OCI-LY7 (cell line): ENCODE results near the gene HRAS. TPM values are rescaled to one million over a fixed set of nuclear protein-coding genes. Genes with fewer than 3 reads are reported as not detected.
A peak's percentile ranks its signal among the peaks of the same experiment; 100 is the strongest.

Experiments
- BruUV-seq: library from RNA; stranded (reverse); fragments of 400-500 nt; replicated peaks from 2 replicates; lab custom pipeline; 2021; lab: Mats Ljungman, UMichigan
- CTCF ChIA-PET: fragments of 300-600 bp; sonication (Branson Sonifier 250); formaldehyde crosslinking; loops from one replicate; lab custom pipeline; 2022; ENCODE audit warnings: antibody characterized with exemption; ENCODE audit not compliant: unreplicated experiment; lab: Charles Lee
- POLR2A ChIA-PET: fragments of 300-600 bp; sonication (Branson Sonifier 250); formaldehyde crosslinking; loops from one replicate; lab custom pipeline; 2022; ENCODE audit warnings: antibody characterized with exemption; lab: Charles Lee
- DNase-seq: peaks from one replicate; pipeline ENCODE4 v3.0.0-alpha.2; 2015; ENCODE audit warnings: low spot score
- H2AFZ ChIP-seq: fragments of 200-600 bp; sonication (generic), shearing (Covaris generic); 2 replicates; pipeline ENCODE4 v1.6.1; 2014; ENCODE audit warnings: mild to moderate bottlenecking, antibody characterized with exemption, low read length, moderate library complexity
- H3K27ac ChIP-seq: fragments of 200-600 bp; sonication (generic); 2 replicates; pipeline ENCODE4 v1.5.1; 2014; ENCODE audit warnings: mixed run types, low read depth, mild to moderate bottlenecking, moderate library complexity, low read length, inconsistent platforms; ENCODE audit not compliant: poor library complexity, severe bottlenecking
- H3K36me3 ChIP-seq: fragments of 200-600 bp; sonication (generic); 2 replicates; pipeline ENCODE4 v1.6.1; 2014; ENCODE audit warnings: mild to moderate bottlenecking, antibody characterized with exemption, low read length, moderate library complexity, mixed read lengths; ENCODE audit not compliant: insufficient read depth
- H3K4me1 ChIP-seq: fragments of 200-600 bp; sonication (generic); 2 replicates; pipeline ENCODE4 v1.5.1; 2014; ENCODE audit warnings: mild to moderate bottlenecking, low read length; ENCODE audit not compliant: insufficient read depth, poor library complexity, severe bottlenecking
- H3K4me2 ChIP-seq: fragments of 200-600 bp; sonication (generic); 2 replicates; pipeline ENCODE4 v1.6.1; 2014; ENCODE audit warnings: mild to moderate bottlenecking, low read length
- H3K4me3 ChIP-seq: fragments of 200-600 bp; sonication (generic); 2 replicates; pipeline ENCODE4 v1.5.1; 2014; ENCODE audit warnings: mild to moderate bottlenecking, low read depth, low read length; ENCODE audit not compliant: poor library complexity, severe bottlenecking
- H3K79me2 ChIP-seq: fragments of 200-600 bp; sonication (generic); 2 replicates; pipeline ENCODE4 v1.6.1; 2016; ENCODE audit warnings: low read depth, mild to moderate bottlenecking, low read length, moderate library complexity, mixed read lengths; ENCODE audit not compliant: insufficient read depth
- H3K9me2 ChIP-seq: fragments of 200-600 bp; sonication (generic); 2 replicates; pipeline ENCODE4 v1.6.1; 2016; ENCODE audit warnings: mild to moderate bottlenecking, low read length, mixed read lengths; ENCODE audit not compliant: insufficient read depth
- H3K9me3 ChIP-seq: fragments of 200-600 bp; sonication (generic); 2 replicates; pipeline ENCODE4 v1.6.1; 2014; ENCODE audit warnings: mild to moderate bottlenecking, mixed run types, low read length, mixed read lengths
- H4K20me1 ChIP-seq: fragments of 200-600 bp; sonication (generic); 2 replicates; pipeline ENCODE4 v1.6.1; 2014; ENCODE audit warnings: mild to moderate bottlenecking, antibody characterized with exemption, low read length, moderate library complexity, mixed read lengths; ENCODE audit not compliant: insufficient read depth
- CTCF ChIP-seq: fragments of 200-600 bp; sonication (generic); conservative IDR thresholded peaks from 2 replicates; pipeline ENCODE4 v1.5.1; 2014; ENCODE audit warnings: mild to moderate bottlenecking, antibody characterized with exemption, low read length, moderate library complexity, mixed read lengths
- EZH2phosphoT487 ChIP-seq: fragments of 200-600 bp; sonication (generic); IDR thresholded peaks from 2 replicates; pipeline ENCODE4 v1.6.1; 2018; ENCODE audit warnings: low read depth, borderline replicate concordance, mild to moderate bottlenecking, mixed run types, antibody characterized with exemption, low read length, moderate library complexity, mixed read lengths
- intact Hi-C: fragments of 100-400 bp; cut with micrococcal nuclease; formaldehyde crosslinking; loops from one replicate; pipeline ENCODE4 v1.10.0; 2022; ENCODE audit not compliant: unreplicated experiment
- total RNA-seq, 2 experiments: library from RNA; depleted of rRNA in 1 of 2; stranded (reverse); fragments of >200 nt in 1 of 2; shearing (Covaris generic) in 1 of 2; gene quantifications; 2 replicates each; pipeline ENCODE4 v1.2.3, GENCODE V29; 2014 to 2022

HRAS gene
- total RNA-seq, 2 experiments from 2014 or later: 46.9 to 53.0 TPM

DNA sequence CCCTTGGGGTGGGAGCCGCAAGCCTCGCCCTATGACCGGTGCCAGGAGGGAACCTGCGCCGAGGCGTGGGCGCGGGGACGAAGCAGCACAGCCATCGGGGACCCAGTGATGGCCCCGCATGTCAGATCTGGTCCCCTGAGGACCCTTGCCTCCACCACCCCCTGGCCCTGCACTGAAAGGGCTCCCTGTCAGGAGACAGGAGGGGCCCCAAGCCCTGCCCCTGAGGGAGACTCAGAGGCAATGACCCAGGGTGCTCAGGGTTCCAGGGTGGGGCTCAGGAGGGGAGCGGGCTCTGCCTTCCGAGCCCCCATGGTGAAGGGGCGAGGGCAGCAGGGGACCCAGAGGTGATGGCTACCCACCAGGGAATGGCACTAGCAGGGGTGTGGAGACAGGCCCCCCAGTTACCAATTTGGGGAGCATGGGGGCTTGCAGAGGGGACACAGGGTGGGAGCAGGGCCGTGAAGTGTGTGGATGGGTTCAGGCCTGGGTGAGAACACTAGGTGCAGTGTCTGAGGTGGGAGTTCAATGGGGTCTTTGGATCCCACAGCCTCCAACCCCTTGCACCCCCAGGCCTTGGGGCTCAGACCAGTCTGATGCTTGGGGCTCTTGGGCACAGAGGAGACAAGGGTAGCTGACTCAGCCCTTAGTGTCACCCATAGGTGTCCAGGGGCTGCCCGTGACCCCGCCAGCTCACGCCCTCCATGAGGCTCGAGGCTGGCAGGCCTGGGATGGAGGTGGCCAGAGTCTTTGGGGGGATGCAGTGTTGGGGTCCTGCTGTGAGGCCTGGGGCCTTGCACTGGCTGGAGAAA, 2.5 kb upstream of the HRAS start:
- intact Hi-C loops: loop anchor here (1.0 to 5.0 kb wide), 2 partner anchors 32 to 91 kb away; no protein-coding TSS in a partner anchor
- H3K4me1 ChIP-seq: peaks cover 32% of the 10 kb centered on the region
- peak overlapping the region; percentile 94 for H3K4me2 ChIP-seq
- H3K9me3 ChIP-seq: no peaks in the 10 kb centered on the region
- no peaks in the 10 kb centered on the region for H4K20me1 ChIP-seq
- H3K27ac ChIP-seq: peak overlapping the region; percentile 80
- ChIA-PET CTCF (no interaction called here), POLR2A (no interaction called here)
- H3K4me3 ChIP-seq: peak overlapping the region; percentile 77
- H3K79me2 ChIP-seq: no peaks in the 10 kb centered on the region
- H3K9me2 ChIP-seq: no peaks in the 10 kb centered on the region
- TF ChIP-seq EZH2phosphoT487 (no peak), CTCF (no peak)
- no peak for DNase-seq
- BruUV-seq: no TSS peak
- H3K36me3 ChIP-seq: peaks cover 9% of the 10 kb centered on the region; the same call in 1 of the 2 replicates
- peak overlapping the region; percentile 75; the same call in 1 of the 2 replicates for H2AFZ ChIP-seq

DNA sequence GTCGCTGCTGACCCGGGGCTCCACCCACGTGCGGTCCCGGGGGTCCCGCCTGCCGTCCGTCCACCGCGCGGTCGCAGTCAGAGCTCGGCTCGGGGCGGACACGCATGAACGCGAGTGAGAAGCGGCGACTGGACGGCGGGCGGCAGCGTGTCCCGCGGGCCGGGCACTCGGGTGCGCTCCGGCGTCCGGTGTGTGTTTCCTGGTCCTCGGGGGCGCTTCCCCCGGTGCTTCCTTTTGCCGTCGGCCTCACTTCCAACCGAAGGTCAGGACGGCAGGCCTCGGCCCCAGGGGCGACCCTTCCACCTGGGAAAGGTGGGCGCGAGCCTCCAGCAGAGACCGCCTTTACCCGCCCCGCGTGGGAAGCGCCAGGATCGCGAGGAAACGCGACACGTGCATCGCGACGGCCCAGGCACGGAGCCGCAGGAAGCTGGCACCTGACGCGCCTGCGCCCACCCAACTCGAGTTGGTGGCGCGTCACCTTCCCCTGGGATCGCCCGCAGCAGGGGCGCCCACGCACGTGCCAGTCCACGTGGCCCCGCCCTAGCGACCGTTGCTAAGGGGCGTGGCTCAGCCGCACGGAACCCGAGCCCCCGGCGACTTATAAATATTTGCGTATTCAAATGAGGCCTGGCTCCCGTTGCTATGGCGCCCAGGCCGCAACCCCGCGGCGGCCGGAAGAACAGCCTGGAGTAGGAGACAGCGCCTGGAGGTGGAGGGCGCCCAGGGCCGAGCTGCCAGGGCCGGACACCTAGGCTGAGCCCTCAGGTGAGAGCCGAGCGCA, 1.7 kb upstream of the HRAS start, which contains the start of gene LRRC56:
TSS of gene LRRC56 (plus strand) at position 687 of the 781 bp plus-strand sequence. CDS start 3,158 bp downstream, outside the sequence.
- H2AFZ ChIP-seq: peak within 1 kb of the TSS; percentile 75
- peak within 1 kb of the TSS; percentile 94 for H3K4me2 ChIP-seq
- BruUV-seq: no TSS peak
- H3K9me3 ChIP-seq: no peaks in the 10 kb centered on the region
- TF ChIP-seq CTCF (no peak), EZH2phosphoT487 (no peak)
- peak; percentile 96 for DNase-seq
- POLR2A ChIA-PET: no interaction called here
- H3K27ac ChIP-seq: peak within 1 kb of the TSS; percentile 80
- H3K4me3 ChIP-seq: peak within 1 kb of the TSS; percentile 77
- peaks cover 17% of the 10 kb centered on the region; the same call in 1 of the 2 replicates for H3K36me3 ChIP-seq
- CTCF ChIA-PET: no interaction called here
- no peaks in the 10 kb centered on the region for H4K20me1 ChIP-seq
- peaks cover 32% of the 10 kb centered on the region for H3K4me1 ChIP-seq
- no peaks in the 10 kb centered on the region for H3K79me2 ChIP-seq
- H3K9me2 ChIP-seq: no peaks in the 10 kb centered on the region
- intact Hi-C loops: loop anchor here (1.0 to 5.0 kb wide), 2 partner anchors 31 to 90 kb away; no protein-coding TSS in a partner anchor
